IMR-90 (cell line): ENCODE data around the gene TRPM3. TPM values are rescaled to one million over a fixed set of nuclear protein-coding genes. Genes with fewer than 3 reads are reported as not detected.

ENCODE experiments used
- ATAC-seq: fragments of 200-7000 bp; cut with Tn5 transposase; 2 replicates; pipeline ENCODE4 v1.9.1; 2020; ENCODE audit warnings: low read depth, mild to moderate bottlenecking, moderate library complexity
- BruUV-seq: library from RNA; stranded (reverse); fragments of 400-500 nt; replicated peaks from 2 replicates; lab custom pipeline; 2021; lab: Mats Ljungman, UMichigan
- CTCF ChIA-PET: fragments of 300-600 bp; formaldehyde crosslinking; extraction: SDS; loops from one replicate; lab custom pipeline; 2021; ENCODE audit warnings: antibody characterized with exemption; lab: Yijun Ruan, JAX
- POLR2A ChIA-PET: fragments of 300-600 bp; sonication (Branson Sonifier 250); formaldehyde crosslinking; loops from one replicate; lab custom pipeline; 2022; ENCODE audit warnings: antibody characterized with exemption; ENCODE audit not compliant: unreplicated experiment; lab: Charles Lee
- DNase-seq: peaks from one replicate; pipeline ENCODE4 v3.0.0; 2013
- H2AFZ ChIP-seq: replicated peaks from 2 replicates; pipeline ENCODE3; 2013; ENCODE audit warnings: low read length, mild to moderate bottlenecking; ENCODE audit not compliant: poor library complexity
- H2AK5ac ChIP-seq: 2 replicates; pipeline ENCODE4 v1.6.1; 2013; ENCODE audit warnings: low read depth, low read length, inconsistent platforms
- H2AK9ac ChIP-seq: replicated peaks from 2 replicates; pipeline ENCODE3; 2013; ENCODE audit warnings: mild to moderate bottlenecking, low read depth, low read length, moderate library complexity; ENCODE audit not compliant: poor library complexity
- H2BK120ac ChIP-seq: 2 replicates; pipeline ENCODE4 v1.6.1; 2013; ENCODE audit warnings: low read depth, low read length, inconsistent platforms
- H2BK15ac ChIP-seq: 3 replicates; pipeline ENCODE4 v1.6.1; 2013; ENCODE audit warnings: low read depth, low read length, inconsistent platforms
- H2BK20ac ChIP-seq: 2 replicates; pipeline ENCODE4 v1.6.1; 2013; ENCODE audit warnings: low read depth, mild to moderate bottlenecking, inconsistent platforms, low read length, moderate library complexity
- H2BK5ac ChIP-seq: 2 replicates; pipeline ENCODE4 v1.6.1; 2013; ENCODE audit warnings: mild to moderate bottlenecking, low read depth, low read length, inconsistent platforms; ENCODE audit not compliant: poor library complexity, severe bottlenecking
- H3K14ac ChIP-seq: replicated peaks from 2 replicates; pipeline ENCODE4 v1.6.1; 2013; ENCODE audit warnings: low read depth, low read length, inconsistent platforms
- H3K18ac ChIP-seq: 2 replicates; pipeline ENCODE4 v1.6.1; 2013; ENCODE audit warnings: low read depth, low read length, control low read depth
- H3K23ac ChIP-seq: 2 replicates; pipeline ENCODE4 v1.6.1; 2013; ENCODE audit warnings: low read depth, low read length, inconsistent platforms
- H3K27ac ChIP-seq: 2 replicates; pipeline ENCODE4 v1.5.1; 2013; ENCODE audit warnings: mild to moderate bottlenecking, control low read depth, low read length; ENCODE audit not compliant: insufficient read depth
- H3K27me3 ChIP-seq: 2 replicates; pipeline ENCODE4 v1.6.1; 2013; ENCODE audit warnings: low read length; ENCODE audit not compliant: control insufficient read depth, insufficient read depth
- H3K36me3 ChIP-seq: 2 replicates; pipeline ENCODE4 v1.6.1; 2013; ENCODE audit warnings: low read length, mixed read lengths; ENCODE audit not compliant: control insufficient read depth, insufficient read depth
- H3K4ac ChIP-seq: 2 replicates; pipeline ENCODE4 v1.6.1; 2013; ENCODE audit warnings: low read depth, low read length, inconsistent platforms
- H3K4me1 ChIP-seq: 2 replicates; pipeline ENCODE4 v1.6.1; 2013; ENCODE audit warnings: low read length, mixed read lengths; ENCODE audit not compliant: control insufficient read depth, insufficient read depth
- H3K4me2 ChIP-seq: 2 replicates; pipeline ENCODE4 v1.6.1; 2013; ENCODE audit warnings: low read depth, mild to moderate bottlenecking, control low read depth, low read length, moderate library complexity
- H3K4me3 ChIP-seq: 2 replicates; pipeline ENCODE4 v1.5.1; 2013; ENCODE audit warnings: low read depth, mild to moderate bottlenecking, control low read depth, low read length, moderate library complexity; ENCODE audit not compliant: insufficient read depth
- H3K56ac ChIP-seq: 2 replicates; pipeline ENCODE4 v1.6.1; 2013; ENCODE audit warnings: low read length, inconsistent platforms; ENCODE audit not compliant: insufficient read depth; ENCODE audit errors: extremely low read depth
- H3K79me1 ChIP-seq, 2 experiments: 2 replicates each; pipeline ENCODE4 v1.6.1; 2013; ENCODE audit warnings: low read length in 2 of 2, inconsistent platforms in 1 of 2, low read depth in 1 of 2
- H3K9ac ChIP-seq: 2 replicates; pipeline ENCODE4 v1.6.1; 2013; ENCODE audit warnings: low read depth, low read length, control low read depth
- H3K9me1 ChIP-seq: 2 replicates; pipeline ENCODE4 v1.6.1; 2013; ENCODE audit warnings: low read length, inconsistent platforms; ENCODE audit not compliant: insufficient read depth
- H3K9me3 ChIP-seq: 2 replicates; pipeline ENCODE4 v1.6.1; 2013; ENCODE audit warnings: low read length; ENCODE audit not compliant: control insufficient read depth, insufficient read depth
- H4K20me1 ChIP-seq: 2 replicates; pipeline ENCODE4 v1.6.1; 2013; ENCODE audit warnings: low read length, inconsistent platforms; ENCODE audit not compliant: insufficient read depth
- H4K5ac ChIP-seq: 2 replicates; pipeline ENCODE4 v1.6.1; 2013; ENCODE audit warnings: mild to moderate bottlenecking, low read depth, low read length, control low read depth
- H4K8ac ChIP-seq, 2 experiments: 2 replicates each; pipeline ENCODE4 v1.6.1; 2013; ENCODE audit warnings: low read depth in 2 of 2, low read length in 2 of 2, control low read depth in 1 of 2, inconsistent platforms in 1 of 2
- H4K91ac ChIP-seq: 2 replicates; pipeline ENCODE4 v1.6.1; 2013; ENCODE audit warnings: low read depth, low read length, inconsistent platforms; ENCODE audit not compliant: insufficient read depth
- BHLHE40 ChIP-seq: fragments of 150-350 bp; IDR thresholded peaks from 2 replicates; pipeline ENCODE4 v1.6.1; 2016; ENCODE audit warnings: mild to moderate bottlenecking, low read depth, low read length
- CHD1 ChIP-seq: IDR thresholded peaks from 2 replicates; pipeline ENCODE4 v1.6.1; 2012; ENCODE audit warnings: low read depth, low read length, improper control_type of control experiment
- ELK1 ChIP-seq: fragments of 150-350 bp; IDR thresholded peaks from 2 replicates; pipeline ENCODE4 v1.6.1; 2016; ENCODE audit warnings: low read depth, mild to moderate bottlenecking, low read length, moderate library complexity, borderline replicate concordance
- MXI1 ChIP-seq: IDR thresholded peaks from 2 replicates; pipeline ENCODE4 v1.6.1; 2012; ENCODE audit warnings: low read depth, mild to moderate bottlenecking, low read length, moderate library complexity, borderline replicate concordance
- RCOR1 ChIP-seq: IDR thresholded peaks from 2 replicates; pipeline ENCODE4 v1.6.1; 2012; ENCODE audit warnings: mild to moderate bottlenecking, low read length, improper control_type of control experiment; ENCODE audit not compliant: insufficient replicate concordance
- WGBS, 2 experiments: methylation state at CpG; one replicate each; pipeline versions ENCODE4 v1.1.5 to v1.1.7; 2013; ENCODE audit warnings: missing lambda C conversion rate in 2 of 2; ENCODE audit not compliant: insufficient read length in 1 of 2; ENCODE audit errors: extremely low coverage in 2 of 2; 5-methylcytosine and 5-hydroxymethylcytosine counted together
- dilution Hi-C: fragments of 300-500 bp; cut with HindIII; formaldehyde crosslinking; loops from one replicate; pipeline ENCODE4 v1.14.3; 2018; ENCODE audit warnings: low sequenced_read_pairs; ENCODE audit not compliant: unreplicated experiment
- in situ Hi-C: fragments of 300-500 bp; cut with MboI; formaldehyde crosslinking; loops from 3 replicates; pipeline ENCODE4 v1.14.3; 2019; ENCODE audit warnings: low sequenced_read_pairs, inconsistent platforms, mixed read lengths
- intact Hi-C: fragments of 100-400 bp; cut with micrococcal nuclease; formaldehyde crosslinking; loops from 2 replicates; pipeline ENCODE4 v1.10.0; 2022
- polyA plus RNA-seq, 3 experiments: library from polyadenylated mRNA; depleted of rRNA; stranded (reverse); fragments of >200 nt; gene quantifications; 2 replicates each; pipeline ENCODE4 v1.2.3, GENCODE V29; 2012; ENCODE audit warnings: low replicate concordance in 1 of 3
- total RNA-seq: library from RNA; depleted of rRNA; stranded (reverse); fragments of >200 nt; gene quantifications from 2 replicates; pipeline ENCODE4 v1.2.3, GENCODE V29; 2012

Gene TRPM3
- total and polyA plus RNA-seq, 2 of the 4 experiments (the other 2 are of a cell fraction) = not detected

DNA sequence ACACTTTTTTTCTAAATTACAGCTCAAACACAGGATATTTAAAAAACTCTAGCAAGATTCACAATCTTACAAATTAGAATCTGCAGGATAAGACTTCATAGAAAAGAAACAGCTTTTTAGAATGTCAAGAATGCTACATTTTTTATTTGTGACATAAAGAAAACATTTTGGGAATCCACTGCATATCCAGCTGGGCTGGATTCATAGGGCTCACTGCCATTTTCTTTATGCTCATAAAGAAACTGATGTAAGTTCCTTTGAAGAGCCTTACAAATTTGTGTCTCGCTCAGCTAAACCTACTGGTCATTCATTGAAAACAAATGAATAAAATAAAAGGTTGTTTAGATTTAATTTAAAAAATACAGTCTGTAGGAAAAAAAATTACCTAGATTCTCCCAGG, 332.3 kb downstream of the TRPM3 start:
- Histone ChIP-seq H2BK5ac (no peak overlapping the region), H4K20me1 (no peaks in the 10 kb centered on the region), H3K27me3 (no peaks in the 10 kb centered on the region; the same call in 1 of the 2 replicates), H4K5ac (no peak overlapping the region), H3K4me1 (no peaks in the 10 kb centered on the region), H3K18ac (no peak overlapping the region), H4K91ac (no peak overlapping the region), H2BK15ac (no peak overlapping the region), H3K4me2 (no peak overlapping the region), H2BK20ac (no peak overlapping the region), H3K9me3 (no peaks in the 10 kb centered on the region), H2AK5ac (no peak overlapping the region), H3K9me1 (no peaks in the 10 kb centered on the region), H4K8ac (no peak overlapping the region), H3K14ac (no peak overlapping the region), H2AK9ac (no peak overlapping the region), H3K56ac (no peak overlapping the region), H3K36me3 (no peaks in the 10 kb centered on the region), H3K79me1 (no peaks in the 10 kb centered on the region), H2AFZ (no peak overlapping the region), H3K4ac (no peak overlapping the region), H3K9ac (no peak overlapping the region), H3K4me3 (no peak overlapping the region), H3K23ac (no peak overlapping the region), H2BK120ac (no peak overlapping the region), H3K27ac (no peak overlapping the region)
- no CpG with 5 or more reads among the region's 1 CpG for WGBS, 2 experiments
- in situ Hi-C loops (no loop called here), dilution Hi-C loops (no loop called here), intact Hi-C loops (loop anchor here (10.0 kb wide), 1 partner anchor 226 kb away; no protein-coding TSS in a partner anchor)
- ATAC-seq (no peak), DNase-seq (no peak)
- TF ChIP-seq RCOR1 (no peak), ELK1 (no peak), CHD1 (no peak), BHLHE40 (no peak), MXI1 (no peak)
- no TSS peak for BruUV-seq
- ChIA-PET CTCF (no interaction called here), POLR2A (no interaction called here)
